GM19239 (cell line): ENCODE measurements around the gene UNC80.
A peak's percentile ranks its signal among the peaks of the same experiment; 100 is the strongest.

Experiments used
- DNase-seq: peaks from one replicate; pipeline ENCODE4 v3.0.0; 2011; ENCODE audit warnings: low spot score; ENCODE audit not compliant: insufficient read length
- FAIRE-seq: peaks from 2 replicates; lab custom pipeline; 2011; peaks lifted over from hg19 to GRCh38; lab: Jason Lieb, UNC

Gene UNC80, protein sequence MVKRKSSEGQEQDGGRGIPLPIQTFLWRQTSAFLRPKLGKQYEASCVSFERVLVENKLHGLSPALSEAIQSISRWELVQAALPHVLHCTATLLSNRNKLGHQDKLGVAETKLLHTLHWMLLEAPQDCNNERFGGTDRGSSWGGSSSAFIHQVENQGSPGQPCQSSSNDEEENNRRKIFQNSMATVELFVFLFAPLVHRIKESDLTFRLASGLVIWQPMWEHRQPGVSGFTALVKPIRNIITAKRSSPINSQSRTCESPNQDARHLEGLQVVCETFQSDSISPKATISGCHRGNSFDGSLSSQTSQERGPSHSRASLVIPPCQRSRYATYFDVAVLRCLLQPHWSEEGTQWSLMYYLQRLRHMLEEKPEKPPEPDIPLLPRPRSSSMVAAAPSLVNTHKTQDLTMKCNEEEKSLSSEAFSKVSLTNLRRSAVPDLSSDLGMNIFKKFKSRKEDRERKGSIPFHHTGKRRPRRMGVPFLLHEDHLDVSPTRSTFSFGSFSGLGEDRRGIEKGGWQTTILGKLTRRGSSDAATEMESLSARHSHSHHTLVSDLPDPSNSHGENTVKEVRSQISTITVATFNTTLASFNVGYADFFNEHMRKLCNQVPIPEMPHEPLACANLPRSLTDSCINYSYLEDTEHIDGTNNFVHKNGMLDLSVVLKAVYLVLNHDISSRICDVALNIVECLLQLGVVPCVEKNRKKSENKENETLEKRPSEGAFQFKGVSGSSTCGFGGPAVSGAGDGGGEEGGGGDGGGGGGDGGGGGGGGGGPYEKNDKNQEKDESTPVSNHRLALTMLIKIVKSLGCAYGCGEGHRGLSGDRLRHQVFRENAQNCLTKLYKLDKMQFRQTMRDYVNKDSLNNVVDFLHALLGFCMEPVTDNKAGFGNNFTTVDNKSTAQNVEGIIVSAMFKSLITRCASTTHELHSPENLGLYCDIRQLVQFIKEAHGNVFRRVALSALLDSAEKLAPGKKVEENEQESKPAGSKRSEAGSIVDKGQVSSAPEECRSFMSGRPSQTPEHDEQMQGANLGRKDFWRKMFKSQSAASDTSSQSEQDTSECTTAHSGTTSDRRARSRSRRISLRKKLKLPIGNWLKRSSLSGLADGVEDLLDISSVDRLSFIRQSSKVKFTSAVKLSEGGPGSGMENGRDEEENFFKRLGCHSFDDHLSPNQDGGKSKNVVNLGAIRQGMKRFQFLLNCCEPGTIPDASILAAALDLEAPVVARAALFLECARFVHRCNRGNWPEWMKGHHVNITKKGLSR (N-terminal part only)

DNA sequence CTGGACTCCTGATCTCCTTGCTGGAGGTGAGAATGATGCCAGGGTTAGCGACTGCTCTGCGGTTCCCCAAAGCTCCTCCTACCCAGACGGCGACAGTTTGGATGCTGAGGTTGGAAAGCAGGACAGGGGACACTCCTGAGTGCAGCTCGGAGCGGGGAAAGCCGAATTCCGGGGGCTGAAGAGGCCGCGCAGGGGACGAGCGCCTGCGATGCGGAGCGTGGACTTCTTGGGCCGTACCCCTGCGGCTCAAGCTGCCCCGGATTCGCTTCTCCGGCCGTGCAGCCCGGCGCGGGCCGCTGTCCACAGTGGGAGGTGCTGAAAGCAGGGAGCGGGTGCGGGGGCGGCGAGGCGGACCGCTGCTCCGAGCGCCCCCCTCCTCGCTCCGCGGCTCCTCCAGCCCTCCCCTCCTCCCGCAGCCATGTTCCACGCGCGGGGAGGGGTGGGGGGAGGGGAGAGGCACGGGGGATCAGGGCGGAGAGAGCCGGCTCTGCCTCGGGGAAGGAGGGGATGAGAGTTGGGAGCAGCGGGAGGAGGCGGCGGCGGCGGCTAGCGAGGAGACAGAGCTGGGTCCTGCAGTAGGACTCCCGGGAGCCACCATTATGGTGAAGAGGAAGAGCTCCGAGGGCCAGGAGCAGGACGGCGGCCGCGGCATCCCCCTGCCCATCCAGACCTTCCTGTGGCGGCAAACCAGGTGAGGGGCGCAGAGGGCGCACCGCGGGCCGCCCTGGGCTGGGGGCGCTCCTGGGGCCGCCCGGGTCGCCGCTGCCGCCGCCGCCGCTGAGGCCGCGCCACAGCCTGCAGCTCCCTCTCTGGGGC, at the start of gene UNC80:
Gene UNC80, plus strand, starts transcription at position 359 of the 816 bp plus-strand sequence. Its CDS starts 241 bp downstream, at position 600.
- FAIRE-seq (no peak), DNase-seq (peak; percentile 21)

DNA sequence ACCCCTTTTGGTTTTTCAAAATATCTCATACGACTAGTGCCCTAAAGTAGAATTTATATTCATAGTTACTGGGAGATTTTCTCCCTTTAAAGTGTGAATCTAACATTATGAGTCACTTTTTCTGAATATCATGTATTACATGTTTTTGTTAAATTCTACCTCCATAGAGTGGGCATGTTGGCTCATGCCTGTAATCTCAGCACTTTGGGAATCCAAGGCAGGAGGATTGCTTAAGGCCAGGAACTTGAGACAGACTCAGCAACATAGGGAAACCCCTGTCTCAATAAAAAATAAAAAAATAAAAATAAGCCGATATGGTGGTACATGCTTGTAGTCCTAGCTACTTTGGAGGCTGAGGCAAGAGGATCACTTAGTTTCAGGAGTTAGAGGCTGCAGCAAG, 45.3 kb upstream of the UNC80 start:
- FAIRE-seq (no peak), DNase-seq (no peak)

DNA sequence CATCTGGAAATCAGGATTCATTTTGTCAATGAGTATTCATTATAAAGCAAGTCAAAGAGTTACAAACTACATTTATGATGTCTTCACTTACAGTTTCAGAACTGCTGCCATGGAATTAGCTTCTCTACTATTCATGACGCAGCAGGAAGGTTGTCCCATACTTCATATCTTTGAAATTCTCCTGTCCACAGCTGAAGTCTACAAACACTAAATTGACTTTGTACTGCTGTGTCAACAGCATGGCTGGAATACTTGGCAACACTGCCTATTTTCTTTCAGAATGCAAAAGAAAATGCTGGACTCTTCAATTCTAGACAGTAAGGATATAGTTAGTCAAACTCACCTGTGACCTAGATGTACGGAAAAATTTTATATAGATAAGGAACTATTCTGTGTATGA, 44.6 kb upstream of the UNC80 start:
- DNase-seq (no peak), FAIRE-seq (no peak)

DNA sequence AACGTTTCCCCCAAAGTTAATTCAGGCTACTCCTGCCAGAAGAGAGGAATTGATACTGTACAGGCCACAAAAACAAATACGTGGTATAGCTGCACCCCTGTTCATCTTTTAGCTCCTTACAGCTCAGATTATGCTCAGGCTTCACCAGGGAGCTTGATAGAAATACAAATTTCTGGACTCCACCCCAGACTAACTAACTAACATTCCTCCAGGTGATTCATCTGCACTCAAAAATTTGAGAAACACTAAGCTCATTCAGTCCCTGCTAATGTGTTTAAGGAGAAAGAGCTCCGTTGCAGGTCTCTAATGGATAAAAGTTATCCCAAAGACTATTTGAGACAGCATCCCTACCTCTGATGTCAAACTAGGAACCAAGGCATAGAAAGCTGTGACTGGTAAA, 36.8 kb upstream of the UNC80 start:
- no peak for FAIRE-seq

DNA sequence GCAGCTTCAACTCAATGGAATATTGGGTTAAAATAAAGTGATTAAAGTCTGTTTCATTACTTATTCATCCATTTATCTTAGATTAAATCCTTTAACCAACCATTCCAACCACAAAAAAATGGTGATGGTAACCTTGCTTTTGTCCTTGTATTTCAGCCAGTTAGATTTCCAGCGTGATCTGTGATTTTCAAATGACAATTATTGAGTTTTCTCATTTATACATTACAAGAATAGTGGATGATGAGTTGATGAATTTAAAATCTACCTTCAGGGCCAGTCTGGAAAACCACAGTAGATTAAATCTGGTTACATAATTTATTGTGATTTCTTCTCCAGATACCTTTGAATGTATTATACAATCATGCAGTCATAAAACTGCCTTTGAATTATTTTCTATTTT, 29.7 kb upstream of the UNC80 start:
- FAIRE-seq = no peak

More for the DNA sequence above, 36.8 kb upstream of the UNC80 start:
- no peak for DNase-seq

DNA sequence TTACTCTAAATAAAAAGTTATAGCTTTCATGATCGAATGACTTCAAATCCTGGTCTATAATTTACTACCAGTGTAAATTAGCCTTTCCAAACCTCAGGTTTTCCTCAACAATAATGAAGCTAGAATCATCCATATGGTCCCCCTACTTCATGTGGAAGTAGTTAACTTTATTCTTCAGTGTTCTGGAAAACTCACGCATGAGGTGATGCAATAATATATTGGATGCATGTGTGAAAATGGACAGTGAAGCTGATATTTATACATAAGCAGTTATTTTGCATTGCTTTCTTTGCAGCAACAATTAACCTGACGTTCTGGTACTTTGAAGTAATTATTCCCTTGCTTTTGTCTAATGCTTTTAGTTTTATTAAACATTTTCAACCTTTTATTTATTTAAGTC, 18.6 kb upstream of the UNC80 start:
- FAIRE-seq (no peak), DNase-seq (no peak)

More for the DNA sequence above, 29.7 kb upstream of the UNC80 start:
- no peak for DNase-seq

DNA sequence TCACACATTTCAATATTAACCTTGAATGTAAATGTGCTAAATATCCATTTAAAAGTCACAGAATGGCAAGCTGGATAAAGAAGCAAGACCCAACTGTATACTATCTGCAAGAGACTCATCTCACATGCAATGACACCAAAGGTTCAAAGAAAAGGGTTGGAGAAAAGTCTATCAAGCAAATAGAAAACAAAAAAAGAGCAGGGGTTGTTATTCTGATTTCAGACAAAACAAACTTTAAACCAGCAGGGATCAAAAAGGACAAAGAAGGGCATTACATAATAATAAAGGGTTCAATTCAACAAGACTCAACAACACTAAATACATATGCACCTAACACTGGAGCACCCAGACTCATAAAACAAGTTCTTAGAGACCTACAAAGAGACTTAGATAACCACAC, 14.5 kb upstream of the UNC80 start:
- DNase-seq (no peak), FAIRE-seq (no peak)

DNA sequence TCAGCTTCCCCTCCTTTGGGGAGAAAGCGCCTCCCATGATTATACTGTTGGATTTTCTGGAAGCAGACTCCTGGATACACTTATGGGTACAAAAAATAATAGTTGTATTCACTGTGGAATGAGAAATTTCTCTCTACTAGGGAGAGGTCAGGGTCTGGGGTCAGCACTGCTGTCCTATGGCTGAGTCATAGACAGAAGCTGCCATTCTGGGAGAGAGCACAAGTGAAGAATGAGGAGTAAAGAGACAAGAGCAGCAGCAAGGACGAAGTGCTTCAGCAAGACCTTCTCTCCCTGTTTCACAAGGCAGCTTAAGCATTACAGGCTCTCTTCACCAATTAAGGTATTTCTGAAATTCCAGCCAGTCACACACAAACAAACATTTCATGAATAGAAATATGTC, 10.1 kb upstream of the UNC80 start:
- DNase-seq (no peak), FAIRE-seq (no peak)

DNA sequence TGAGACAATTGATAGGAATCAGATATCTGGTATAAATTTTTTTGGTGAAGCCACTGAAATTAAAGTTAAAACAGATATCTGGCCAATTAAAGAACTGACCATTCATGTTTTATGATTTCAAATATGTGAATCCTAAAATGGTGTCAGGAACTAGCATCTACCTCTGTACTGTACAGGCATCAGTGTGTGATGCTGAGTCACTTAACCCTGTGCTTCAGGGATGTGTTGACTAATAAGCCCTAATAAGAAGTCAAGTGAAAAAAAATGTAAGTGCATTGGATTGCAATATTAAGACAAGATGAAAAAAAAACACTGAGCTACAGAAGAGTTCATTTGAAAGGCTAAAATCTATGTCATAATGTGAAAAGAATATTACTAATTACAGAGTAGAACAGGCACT, 9.1 kb upstream of the UNC80 start:
- DNase-seq = no peak
- no peak for FAIRE-seq

DNA sequence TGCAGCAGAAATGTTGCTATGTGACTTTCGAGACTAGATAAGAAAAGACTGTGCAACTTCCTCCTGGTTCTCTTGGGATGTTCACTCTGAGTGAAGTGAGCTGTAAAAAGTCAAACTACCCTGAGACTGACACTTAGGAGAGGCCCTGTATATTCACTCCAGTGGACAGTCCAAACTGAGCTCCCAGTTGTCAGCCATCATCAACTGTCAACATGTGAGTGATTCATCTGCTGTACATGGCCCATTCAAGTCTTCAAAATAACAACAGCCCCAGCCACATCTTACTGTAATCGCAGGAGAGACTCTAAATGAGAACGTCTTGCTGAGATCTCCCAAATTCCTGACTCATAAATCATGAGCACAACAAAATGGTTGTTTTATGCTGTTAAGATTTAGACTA, 8.5 kb upstream of the UNC80 start:
- DNase-seq (no peak), FAIRE-seq (no peak)

DNA sequence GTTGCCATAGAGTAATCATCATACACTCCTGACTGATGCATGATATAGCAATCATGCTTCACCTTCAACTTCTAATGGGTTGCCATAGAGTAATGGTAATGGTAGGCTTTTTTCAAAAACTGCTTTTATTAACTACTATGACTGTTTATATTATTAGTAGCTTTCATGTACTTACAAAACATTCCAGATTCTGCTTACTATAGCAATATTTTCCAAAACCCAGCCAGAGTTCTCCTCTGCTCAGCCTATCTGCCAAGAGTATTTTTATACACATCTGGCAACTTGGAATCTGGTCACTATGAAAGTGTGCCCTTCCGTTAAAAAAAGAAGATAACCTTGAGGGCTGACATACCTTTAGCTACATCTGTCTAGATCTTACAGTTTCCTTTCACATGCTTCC, 5.0 kb upstream of the UNC80 start:
- DNase-seq = no peak
- FAIRE-seq = no peak

DNA sequence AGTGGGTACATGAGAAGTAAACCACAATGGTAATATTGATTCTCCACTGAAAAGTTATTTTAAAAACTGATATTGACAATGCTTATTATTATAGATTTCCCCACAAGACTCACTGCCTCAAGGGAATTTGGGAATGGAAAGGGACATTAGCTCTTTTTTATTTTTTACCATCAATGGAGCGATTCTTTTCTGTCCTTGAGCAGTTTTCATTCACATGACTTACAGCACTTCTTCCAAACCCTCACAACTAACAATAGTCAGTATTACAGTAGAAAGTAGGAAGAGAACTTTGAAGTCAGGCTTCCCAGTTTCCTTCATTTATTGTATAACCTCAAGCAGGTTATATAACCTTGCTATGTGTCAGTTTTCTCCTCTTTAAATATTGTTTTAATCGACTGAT, 4.3 kb upstream of the UNC80 start:
- DNase-seq = no peak
- FAIRE-seq = no peak

DNA sequence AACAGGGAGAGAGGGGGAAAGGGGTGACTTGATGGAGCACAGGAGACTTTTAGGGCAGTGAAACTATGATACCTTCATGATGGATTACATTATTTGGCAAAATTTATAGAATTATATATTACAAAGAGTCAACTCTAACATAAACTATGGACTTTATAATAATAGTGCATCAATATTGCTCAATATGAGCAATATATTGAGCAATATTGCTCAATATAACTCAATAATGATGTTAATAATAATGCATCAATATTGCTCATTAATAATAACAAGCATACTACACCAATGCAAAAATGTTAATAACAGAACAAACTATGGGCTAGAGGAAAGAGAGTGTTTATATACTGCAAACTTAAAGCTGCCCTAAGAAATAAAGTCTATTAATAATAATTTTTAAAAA, 3.1 kb upstream of the UNC80 start:
- FAIRE-seq (no peak), DNase-seq (no peak)

DNA sequence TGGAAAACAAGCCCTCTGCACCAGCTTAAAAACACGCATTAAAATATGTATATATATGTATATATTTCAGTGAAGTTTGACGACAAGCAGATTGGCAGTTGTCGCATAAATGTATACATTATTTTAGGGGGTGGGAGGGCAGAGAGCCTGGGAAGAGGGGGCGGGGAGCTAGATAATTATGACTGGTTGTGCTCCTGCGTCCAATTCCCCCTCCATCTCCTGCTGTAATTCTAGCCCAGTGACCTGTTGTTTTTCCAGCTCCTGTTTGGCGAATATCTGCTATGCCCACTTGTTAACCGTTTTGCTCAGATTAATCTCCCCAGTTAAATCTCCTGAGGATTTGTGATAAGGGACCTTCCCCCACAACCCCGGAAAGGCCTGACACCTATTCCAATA, 656 bp downstream of the UNC80 start:
- no peak for DNase-seq
- FAIRE-seq = no peak

DNA sequence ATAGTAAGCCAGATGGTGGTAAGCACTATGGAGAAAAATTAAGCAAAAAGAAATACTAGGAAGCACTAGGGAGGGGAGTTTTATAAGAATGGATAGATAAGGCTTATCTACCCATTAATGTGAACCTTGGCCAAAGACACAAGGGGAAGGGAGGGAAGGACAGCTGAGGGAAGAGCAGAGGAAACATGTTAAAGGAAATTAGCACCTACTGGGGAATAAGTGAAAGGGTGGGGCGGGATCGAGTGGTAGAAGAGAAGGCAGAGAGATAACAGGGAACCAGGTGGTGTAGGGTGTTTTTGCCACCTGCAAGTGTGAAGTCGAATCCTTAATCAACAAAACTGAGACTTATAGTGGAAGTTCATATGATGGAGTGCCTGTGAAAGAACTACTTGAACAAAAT, 1.7 kb downstream of the UNC80 start:
- FAIRE-seq (no peak), DNase-seq (no peak)

DNA sequence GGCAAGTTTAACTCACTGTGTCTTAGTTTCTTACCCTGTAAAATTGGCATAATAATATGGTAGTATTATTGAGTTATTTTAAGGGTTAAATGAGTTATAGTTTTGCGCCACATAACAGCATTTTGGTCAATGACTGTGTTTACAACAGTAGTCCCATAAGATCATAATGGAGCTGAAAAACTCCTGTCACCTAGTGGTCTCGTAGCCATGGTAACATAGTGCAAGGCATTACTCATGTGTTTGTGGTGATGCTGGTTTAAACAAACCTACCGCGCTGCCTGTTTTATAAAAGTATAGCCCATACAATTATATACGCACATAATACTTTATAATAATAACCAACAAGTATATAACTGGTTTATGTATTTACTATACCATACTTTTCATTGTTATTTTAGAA, 15.8 kb downstream of the UNC80 start:
- DNase-seq = no peak
- FAIRE-seq = no peak

DNA sequence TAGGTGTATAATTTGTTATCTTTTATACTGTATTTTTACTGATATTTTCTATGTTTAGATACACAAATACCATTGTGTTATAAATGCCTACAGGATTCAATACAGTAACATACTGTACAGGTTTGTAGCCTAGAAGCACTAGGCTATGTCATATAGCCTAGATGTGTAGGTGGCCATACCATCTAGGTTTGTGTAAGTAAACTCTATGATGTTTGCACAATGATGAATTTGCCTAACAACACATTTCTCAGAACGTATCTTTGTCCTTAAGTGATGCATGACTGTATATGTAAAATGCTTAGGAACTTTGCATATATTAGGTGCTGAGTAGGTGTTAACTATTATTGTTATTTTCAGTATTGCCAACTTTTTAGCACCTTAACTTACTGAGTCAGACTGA, 17.3 kb downstream of the UNC80 start:
- FAIRE-seq = no peak
- DNase-seq = no peak

DNA sequence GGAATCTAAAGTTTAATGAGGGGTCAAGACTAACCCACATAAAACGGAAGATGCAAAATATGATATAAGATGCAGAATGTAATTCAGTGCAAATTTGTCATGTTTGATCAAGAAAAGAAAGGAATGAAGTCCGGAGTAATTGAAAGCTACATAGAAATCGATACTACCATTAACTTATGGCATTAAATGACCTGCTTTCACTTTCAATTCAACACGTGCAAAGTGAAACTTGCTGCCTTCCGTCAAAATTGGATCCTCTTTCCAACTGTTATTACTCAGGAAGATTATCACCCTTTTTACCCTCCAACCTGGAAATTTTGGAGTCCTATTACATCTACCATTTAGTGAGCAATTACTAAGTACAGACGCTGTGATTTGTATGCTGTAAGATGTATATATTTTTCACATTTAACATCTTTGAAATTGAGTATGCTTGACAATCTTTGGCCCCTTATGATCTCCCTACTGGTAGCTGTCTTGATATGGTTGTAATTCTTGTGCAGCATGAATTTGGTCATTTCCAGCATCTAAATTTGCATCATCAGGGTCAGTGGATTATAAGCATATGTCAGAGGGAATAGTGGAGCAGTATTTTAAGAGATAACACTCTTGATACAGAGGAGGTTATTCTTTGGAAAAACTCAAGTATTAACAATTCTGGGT, 18.6 kb downstream of the UNC80 start:
- no peak for FAIRE-seq

DNA sequence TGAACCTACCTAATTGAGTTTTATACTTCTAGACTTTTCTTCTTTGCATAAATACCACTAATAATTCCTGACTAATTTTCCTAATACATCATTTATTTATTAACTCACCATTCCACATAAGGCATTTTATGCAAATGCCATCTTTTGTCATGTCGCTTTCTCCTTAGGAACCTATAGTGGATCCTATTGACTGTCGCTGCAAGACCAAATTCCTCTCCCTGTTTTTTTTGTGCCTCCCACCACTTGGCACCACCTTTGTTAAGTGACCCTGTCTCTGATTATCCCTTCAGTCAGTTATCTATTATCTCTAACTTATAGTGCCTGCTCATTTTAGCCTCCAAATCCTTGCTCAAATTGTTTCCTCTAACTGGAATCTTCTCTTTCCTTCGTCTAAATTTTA, 19.5 kb downstream of the UNC80 start:
- DNase-seq (no peak), FAIRE-seq (no peak)

More for the DNA sequence above, 18.6 kb downstream of the UNC80 start:
- no peak for DNase-seq
